T-helper 22 cell (primary cell): Measurements from ENCODE around the gene BCAS4.

ENCODE experiments used
- DNase-seq: peaks from one replicate; pipeline ENCODE4 v3.0.0-alpha.2; 2020; ENCODE audit warnings: low read depth

The BCAS4 gene

DNA sequence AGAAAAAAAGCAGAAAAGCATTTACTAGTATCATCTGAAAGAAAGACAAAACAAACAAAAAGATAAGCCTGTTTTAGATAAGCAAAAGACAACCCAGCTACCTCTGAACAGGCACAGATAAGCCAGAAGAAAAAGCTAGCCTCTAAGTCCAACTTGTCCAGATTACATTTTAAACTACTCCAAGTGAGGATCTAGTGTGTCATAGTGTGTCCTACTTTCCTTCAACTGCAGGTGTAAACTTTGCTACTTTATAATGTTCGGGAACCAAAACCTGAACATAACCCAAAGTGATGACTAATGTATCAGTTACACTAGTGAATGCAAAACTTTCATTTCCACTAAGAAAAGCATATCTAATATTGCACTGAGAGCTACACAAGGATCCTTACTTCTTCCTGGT lies 116.9 kb downstream of the BCAS4 start:
- DNase-seq = no peak

DNA sequence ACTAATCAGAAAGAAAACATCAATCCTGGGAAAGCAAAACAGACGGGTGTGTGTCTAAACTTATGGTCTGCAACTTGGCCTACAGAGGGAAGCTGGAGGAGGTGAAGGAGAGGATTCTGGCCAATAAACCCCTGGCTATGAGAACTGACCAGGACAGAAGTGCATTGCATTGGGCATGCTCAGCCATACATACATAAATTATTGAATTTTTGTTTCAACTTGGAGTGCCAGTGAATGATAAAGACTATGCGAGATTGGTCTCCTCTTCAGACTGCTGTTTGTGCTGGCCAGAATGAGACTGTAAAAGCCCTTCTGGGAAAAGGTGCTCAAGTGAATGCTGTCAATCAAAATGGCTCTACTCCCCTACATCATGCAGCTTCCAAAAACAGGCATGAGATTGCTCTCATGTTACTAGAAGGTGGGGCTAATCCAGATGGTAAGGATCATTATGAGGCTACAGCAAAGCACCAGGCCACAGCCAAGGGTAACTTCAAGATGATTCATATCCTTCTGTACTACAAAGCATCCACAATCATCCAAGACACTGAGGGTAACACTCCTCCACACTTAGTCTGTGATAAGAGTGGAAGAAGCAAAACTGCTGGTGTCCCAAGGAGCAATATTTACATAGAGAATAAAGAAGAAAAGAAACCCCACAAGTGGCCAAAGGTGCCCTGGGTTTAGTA lies 119.0 kb downstream of the BCAS4 start:
- DNase-seq = no peak

GRCh38 chr20:50915424-50915823 lies 120.6 kb downstream of the BCAS4 start:
- no peak for DNase-seq

- no peak for DNase-seq
Measured at GRCh38 chr20:50916257-50916656, 121.4 kb downstream of the BCAS4 start.

DNA sequence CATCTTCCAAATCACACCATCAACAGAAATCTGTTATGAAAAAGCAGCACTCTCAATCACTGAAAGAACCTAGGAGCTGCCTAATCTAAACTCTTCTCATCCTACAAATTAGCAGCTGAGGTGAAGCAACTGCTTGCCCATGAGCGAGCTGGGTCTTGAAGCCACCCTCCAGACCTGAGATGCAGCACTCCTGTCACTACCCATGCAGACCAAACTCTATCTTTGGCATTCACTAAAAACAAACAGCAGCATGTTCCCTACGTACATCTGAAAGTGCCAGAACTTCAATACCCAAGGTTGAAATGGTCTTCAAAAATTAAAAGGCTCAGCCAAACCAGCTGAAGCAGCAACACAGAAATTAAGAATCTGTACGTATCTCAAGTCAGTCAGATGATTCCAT lies 122.1 kb downstream of the BCAS4 start:
- DNase-seq = no peak

GRCh38 chr20:50918403-50918802 lies 123.5 kb downstream of the BCAS4 start:
- DNase-seq = no peak

DNA sequence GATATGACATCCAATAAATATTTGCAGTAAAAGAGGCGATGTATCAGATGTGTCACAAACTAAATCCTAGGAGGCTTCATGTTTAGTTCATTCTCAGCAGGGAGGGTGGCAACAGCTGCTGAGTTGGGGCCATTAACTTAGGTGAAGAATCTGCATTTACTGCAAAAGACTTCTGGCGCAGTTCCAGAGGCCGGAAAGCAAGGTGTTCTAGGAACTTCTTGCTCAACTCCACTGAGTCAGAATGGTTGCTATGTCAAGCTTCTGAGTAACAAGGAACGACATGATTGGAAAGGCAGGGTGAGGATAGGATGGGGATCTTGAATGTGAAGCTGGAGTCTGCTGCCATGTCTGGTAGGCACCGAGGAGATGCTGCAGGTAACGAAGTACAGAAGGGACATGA lies 124.7 kb downstream of the BCAS4 start:
- no peak for DNase-seq

GRCh38 chr20:50920997-50921396 lies 126.1 kb downstream of the BCAS4 start:
- no peak for DNase-seq

GRCh38 chr20:50921803-50922501 lies 127.1 kb downstream of the BCAS4 start:
- DNase-seq = no peak

DNA sequence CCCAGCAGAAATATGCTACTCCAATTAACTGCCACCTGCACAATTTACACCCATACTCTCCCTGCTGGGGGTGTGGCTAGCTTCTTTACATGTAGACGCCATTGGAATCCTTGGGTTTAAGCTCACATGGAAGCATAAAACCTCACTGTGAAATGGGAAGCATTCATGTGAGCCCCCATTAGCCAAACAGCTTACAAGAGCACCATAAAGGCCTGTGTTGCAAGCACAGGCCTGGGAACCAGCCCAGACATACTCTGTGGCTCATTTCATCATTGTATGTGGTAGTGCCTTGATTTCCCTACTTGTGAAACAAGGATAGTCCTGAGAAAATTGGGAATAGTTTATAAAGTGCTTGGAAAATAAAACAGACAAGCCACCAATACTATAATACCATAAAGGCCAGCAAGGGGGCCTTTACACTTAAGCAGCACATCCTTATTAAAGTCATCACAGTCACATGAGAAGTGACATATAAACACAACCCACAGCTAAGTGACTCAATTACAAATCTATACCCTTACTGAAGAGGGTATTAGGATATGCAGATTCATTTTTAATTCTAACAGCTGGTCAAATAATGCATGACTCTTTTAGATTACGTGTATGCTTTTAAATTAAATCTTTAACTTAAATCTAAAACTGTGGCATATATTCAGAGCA lies 129.5 kb downstream of the BCAS4 start:
- no peak for DNase-seq

DNA sequence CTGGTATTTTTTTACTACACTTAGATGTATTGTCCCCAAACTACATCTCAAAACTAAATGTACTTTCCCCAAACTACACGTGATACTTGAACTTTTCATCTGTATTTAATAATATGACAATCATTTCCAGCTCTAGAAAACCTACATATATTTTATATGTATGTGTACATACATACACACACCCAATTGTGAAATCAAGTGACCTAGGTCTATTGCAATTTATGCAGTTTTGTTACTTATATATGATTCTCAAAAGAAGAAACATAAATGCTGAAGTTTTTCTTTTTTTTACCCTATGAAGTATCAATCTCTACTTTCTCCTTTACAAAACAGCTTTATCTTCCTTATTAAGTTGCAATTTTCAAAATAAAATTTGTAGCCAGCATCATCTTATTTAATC lies 131.7 kb downstream of the BCAS4 start:
- DNase-seq = no peak
